Breast epithelium (tissue), 4 donors: ENCODE results near the gene EXOSC6. TPM values are rescaled to one million over a fixed set of nuclear protein-coding genes. Genes with fewer than 3 reads are reported as not detected.
A peak's percentile ranks its signal among the peaks of the same experiment; 100 is the strongest.
"Not testable (repeated sequence)": the region's sequence is repeated elsewhere in the genome, so short reads cannot be mapped to it uniquely, and the experiment has no call there.

Experiments
- DNase-seq, 2 donors: peaks; one replicate each; pipeline ENCODE4 v3.0.0-alpha.2; 2019; ENCODE audit warnings: low spot score in 2 of 2
- H3K27ac ChIP-seq, 2 donors: fragments of 200-600 bp; sonication (generic) in 1 of 2; one replicate each; pipeline ENCODE4 v1.5.1; 2016 to 2019; ENCODE audit warnings: mild to moderate bottlenecking in 1 of 2
- H3K27me3 ChIP-seq, 2 donors: fragments of 200-600 bp; sonication (generic) in 1 of 2; one replicate each; pipeline versions ENCODE4 v1.5.1 to v1.6.0; 2017 to 2019; ENCODE audit warnings: control low read depth in 1 of 2, mild to moderate bottlenecking in 1 of 2
- H3K36me3 ChIP-seq: fragments of 200-600 bp; one replicate; pipeline ENCODE4 v1.5.1; 2019
- H3K4me1 ChIP-seq, 2 donors: fragments of 200-600 bp; sonication (generic); one replicate each; pipeline ENCODE4 v1.5.1; 2016 to 2019; ENCODE audit warnings: control low read depth in 1 of 2
- H3K4me3 ChIP-seq, 3 donors: fragments of 200-600 bp; sonication (generic); 1 replicate in 2 of 3; 2 replicates in 1 of 3; pipeline ENCODE4 v1.5.1; 2016 to 2019; ENCODE audit warnings: mild to moderate bottlenecking in 3 of 3, moderate library complexity in 2 of 3
- H3K9me3 ChIP-seq, 2 donors: fragments of 200-600 bp; sonication (generic) in 1 of 2; one replicate each; pipeline ENCODE4 v1.5.1; 2016 to 2019; ENCODE audit warnings: control low read depth in 1 of 2
- POLR2A ChIP-seq: fragments of 450-650 bp; IDR thresholded peaks from one replicate; pipeline ENCODE4 v1.6.1; 2016; ENCODE audit warnings: antibody characterized with exemption, mild to moderate bottlenecking, moderate library complexity
- POLR2AphosphoS5 ChIP-seq, 3 donors: sonication (generic); formaldehyde crosslinking; IDR thresholded peaks; one replicate each; pipeline ENCODE4 v1.6.1; 2017; ENCODE audit warnings: antibody characterized with exemption in 3 of 3
- intact Hi-C: fragments of 100-400 bp; cut with DNase I; formaldehyde crosslinking; loops from one replicate; pipeline ENCODE4 v1.15.1; 2023; ENCODE audit warnings: low total_unique reads
- total RNA-seq, 3 donors: library from RNA; depleted of rRNA; stranded (reverse); fragments of >200 nt; gene quantifications; one replicate each; pipeline ENCODE4 v1.1.0, GENCODE V29; 2016
- TF ChIP-seq, protein P1 (sequence below), 3 donors: fragments of 450-650 bp; IDR thresholded peaks; one replicate each; pipeline ENCODE4 v1.5.1; 2016 to 2017; ENCODE audit warnings: antibody characterized with exemption in 3 of 3, mild to moderate bottlenecking in 3 of 3, moderate library complexity in 3 of 3

EXOSC6 gene
- total RNA-seq, 3 donors from 2014 or later: 19.7 to 23.2 (median 19.8) TPM

DNA sequence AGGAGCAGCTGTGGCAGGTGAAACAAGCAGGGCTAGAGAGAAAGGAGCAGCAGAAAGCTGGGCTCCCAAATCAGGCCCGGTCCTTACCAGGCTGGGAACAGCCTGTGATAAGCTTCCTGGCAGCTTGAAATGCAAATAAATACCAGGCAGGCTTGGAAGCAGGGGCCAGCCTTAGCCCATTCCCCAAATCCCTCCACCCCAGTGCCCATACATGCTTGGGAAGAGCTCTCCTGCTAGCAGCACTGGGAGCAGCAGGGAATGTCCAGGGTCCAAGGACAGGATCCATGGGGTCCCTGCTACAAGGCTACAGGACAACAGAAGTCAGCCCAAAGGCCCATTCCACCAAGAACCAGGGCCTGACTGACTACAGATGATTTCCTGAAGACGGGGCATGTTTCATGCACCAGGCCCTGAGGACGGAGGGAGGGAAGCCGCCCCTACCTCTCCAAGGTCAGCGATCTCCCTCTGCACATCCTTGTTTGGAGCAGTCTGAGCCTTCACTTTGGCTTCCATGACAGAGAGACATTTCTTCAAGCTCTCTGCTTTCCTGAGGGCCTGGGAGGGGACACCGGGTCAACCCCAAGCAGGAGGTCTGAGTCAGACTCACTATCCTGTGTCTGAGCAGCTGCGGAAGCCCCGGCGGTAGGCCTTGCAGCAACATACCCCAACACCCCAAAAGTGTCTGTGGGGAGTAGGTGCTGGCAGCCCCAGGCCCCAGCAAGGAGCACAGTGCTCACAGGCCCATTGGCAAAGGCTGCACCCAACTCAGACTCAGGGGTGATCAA, 2.6 kb upstream of the EXOSC6 start:
- H3K36me3 ChIP-seq: peaks cover 15% of the 10 kb centered on the region
- no peak for DNase-seq
- intact Hi-C loops: no loop called here
- no peaks in the 10 kb centered on the region for H3K9me3 ChIP-seq
- TF ChIP-seq POLR2A (no peak), POLR2AphosphoS5 (IDR thresholded peaks at IDR 0.05) (no peak)
- TF ChIP-seq, protein P1, sequence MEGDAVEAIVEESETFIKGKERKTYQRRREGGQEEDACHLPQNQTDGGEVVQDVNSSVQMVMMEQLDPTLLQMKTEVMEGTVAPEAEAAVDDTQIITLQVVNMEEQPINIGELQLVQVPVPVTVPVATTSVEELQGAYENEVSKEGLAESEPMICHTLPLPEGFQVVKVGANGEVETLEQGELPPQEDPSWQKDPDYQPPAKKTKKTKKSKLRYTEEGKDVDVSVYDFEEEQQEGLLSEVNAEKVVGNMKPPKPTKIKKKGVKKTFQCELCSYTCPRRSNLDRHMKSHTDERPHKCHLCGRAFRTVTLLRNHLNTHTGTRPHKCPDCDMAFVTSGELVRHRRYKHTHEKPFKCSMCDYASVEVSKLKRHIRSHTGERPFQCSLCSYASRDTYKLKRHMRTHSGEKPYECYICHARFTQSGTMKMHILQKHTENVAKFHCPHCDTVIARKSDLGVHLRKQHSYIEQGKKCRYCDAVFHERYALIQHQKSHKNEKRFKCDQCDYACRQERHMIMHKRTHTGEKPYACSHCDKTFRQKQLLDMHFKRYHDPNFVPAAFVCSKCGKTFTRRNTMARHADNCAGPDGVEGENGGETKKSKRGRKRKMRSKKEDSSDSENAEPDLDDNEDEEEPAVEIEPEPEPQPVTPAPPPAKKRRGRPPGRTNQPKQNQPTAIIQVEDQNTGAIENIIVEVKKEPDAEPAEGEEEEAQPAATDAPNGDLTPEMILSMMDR (IDR thresholded peaks at IDR 0.05): no peak
- no peak overlapping the region for H3K27ac ChIP-seq
- no peaks in the 10 kb centered on the region for H3K27me3 ChIP-seq
- H3K4me3 ChIP-seq: no peak overlapping the region
- peaks cover 0 to 5% of the 10 kb centered on the region in 2 donors for H3K4me1 ChIP-seq

DNA sequence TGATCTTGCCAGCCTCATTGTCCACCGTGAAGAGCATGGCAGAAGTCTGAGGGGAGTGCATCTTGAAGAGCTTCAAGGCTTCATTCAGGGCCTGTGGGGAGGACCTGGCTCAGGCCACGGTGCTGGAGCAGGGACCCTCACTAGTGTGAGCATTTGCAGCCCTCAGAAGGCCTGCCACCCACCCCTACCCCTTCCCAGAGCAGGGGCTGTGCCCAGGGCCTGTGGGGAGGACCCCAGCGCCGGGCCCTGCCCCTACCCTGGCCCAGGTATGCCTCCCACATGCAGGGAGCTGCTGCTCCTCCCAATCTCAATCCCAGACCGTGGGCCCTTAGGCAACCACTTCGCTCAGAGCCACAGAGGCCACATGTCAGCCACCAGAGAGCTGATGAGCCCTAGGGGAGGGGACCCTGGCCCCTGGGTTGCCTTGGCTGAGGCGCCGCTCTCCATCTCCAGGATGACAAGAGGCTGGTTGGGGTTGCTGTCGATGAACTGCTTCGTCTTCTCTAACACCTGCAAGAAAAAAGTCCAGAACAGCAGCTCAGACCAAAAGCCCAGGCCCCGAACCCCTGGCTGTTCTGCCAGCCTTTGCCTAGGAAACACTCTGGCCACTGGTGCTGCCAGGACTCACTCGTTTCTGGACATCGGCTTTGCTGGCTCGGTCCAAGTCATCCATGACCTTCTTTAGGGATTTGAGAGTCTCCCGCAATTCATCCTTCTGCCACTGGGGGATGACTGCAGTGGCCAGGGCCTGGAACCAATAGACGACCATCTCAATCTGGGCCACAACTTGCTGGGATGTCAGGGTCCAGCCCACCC, 1.8 kb upstream of the EXOSC6 start:
- no peak overlapping the region for H3K4me3 ChIP-seq
- no peak for TF ChIP-seq POLR2A
- TF ChIP-seq, protein P1 (IDR thresholded peaks at IDR 0.05): peak; percentile 33 to 37 (median 36)
- H3K36me3 ChIP-seq: peaks cover 15% of the 10 kb centered on the region
- no peak overlapping the region for H3K27ac ChIP-seq
- H3K4me1 ChIP-seq: peaks cover 0 to 5% of the 10 kb centered on the region in 2 donors
- H3K27me3 ChIP-seq: no peaks in the 10 kb centered on the region
- intact Hi-C loops: no loop called here
- no peaks in the 10 kb centered on the region for H3K9me3 ChIP-seq
- DNase-seq: no peak

DNA sequence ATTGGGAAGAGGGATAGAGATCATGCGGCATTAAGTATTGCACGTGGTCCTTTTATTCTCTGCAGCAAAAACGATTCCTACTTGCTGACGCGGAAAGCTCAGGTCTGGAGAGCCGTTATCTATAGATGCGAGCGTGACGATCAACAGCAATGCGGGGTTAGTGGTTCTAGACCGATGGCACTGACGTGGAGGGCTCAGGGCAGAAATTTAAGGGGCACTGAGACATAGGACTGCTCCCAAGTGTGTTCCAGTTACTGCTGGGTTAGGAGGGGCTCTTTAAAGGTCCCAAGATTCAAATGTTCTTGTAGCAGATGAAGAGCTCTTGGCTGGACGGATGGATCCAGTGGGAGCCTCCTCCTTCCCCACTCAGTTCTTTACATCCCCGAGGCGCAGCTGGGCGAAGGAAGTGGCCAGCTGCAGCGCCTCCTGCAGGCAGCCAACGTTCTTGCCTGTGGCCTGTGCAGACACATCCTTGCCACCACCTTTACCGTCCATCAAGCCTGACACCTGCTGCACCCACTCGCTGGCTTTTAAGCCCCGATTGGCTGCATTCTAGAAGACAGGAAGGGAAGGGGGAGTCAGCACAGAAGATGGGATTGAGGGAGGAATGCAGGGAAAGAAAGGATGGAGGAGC, 732 bp upstream of the EXOSC6 start:
- H3K4me1 ChIP-seq: peaks cover 0 to 5% of the 10 kb centered on the region in 2 donors
- no peak overlapping the region for H3K27ac ChIP-seq
- no peak overlapping the region for H3K4me3 ChIP-seq
- no peaks in the 10 kb centered on the region for H3K9me3 ChIP-seq
- intact Hi-C loops: no loop called here
- H3K27me3 ChIP-seq: no peaks in the 10 kb centered on the region
- peaks cover 15% of the 10 kb centered on the region for H3K36me3 ChIP-seq
- TF ChIP-seq POLR2AphosphoS5 (IDR thresholded peaks at IDR 0.05) (no peak), POLR2A (no peak)
- TF ChIP-seq, protein P1 (IDR thresholded peaks at IDR 0.05): no peak
- no peak for DNase-seq

DNA sequence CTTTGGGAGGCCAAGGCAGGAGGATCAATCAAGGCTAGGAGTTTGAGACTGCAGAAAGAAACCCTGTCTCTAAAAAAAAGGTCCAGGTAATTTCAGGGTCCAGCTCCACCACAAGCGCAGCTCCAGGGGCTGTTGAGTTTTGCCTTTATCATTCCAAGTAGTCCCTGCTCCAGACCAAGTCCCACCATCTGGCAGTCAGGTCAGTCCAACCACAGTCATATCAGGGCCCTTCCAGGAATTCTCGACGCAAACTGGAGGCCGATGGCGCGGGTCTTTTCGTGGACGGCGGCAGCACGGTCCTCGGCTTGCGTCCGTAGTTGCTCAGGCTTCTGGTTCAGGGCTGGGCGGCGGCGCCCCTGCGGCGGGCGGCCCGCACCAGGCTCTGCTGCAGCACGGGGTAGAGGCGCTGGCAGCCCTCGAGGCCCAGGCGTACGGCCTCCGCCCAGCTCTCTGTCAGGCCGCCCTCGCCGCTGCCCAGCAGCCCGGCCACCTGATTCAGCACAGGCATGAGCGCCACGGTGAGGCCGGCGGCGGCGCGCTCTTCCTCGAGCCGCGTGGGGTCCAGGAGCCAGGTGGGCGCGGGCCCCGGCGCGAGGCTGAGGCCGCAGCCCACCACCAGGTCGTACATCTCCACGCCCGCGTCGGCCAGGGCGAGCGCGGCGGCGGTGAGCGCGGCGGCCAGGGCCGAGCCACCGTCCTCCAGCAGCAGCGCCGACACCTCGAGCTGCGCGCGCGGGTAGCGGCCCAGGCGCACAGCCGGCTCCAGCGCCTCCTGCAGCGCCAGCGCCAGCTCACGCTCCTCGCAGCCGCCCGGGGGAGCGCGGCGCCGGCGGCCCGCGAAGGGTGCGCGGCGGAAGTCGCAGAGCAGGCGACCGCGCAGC, 752 bp downstream of the EXOSC6 start:
- peaks cover 15% of the 10 kb centered on the region for H3K36me3 ChIP-seq
- TF ChIP-seq, protein P1 (IDR thresholded peaks at IDR 0.05): no peak
- TF ChIP-seq POLR2AphosphoS5 (IDR thresholded peaks at IDR 0.05): no peak
- no peak for TF ChIP-seq POLR2A
- H3K27ac ChIP-seq: peak overlapping the region; percentile 71 to 90
- no peaks in the 10 kb centered on the region for H3K9me3 ChIP-seq
- intact Hi-C loops: no loop called here
- no peaks in the 10 kb centered on the region for H3K27me3 ChIP-seq
- DNase-seq: no peak
- H3K4me1 ChIP-seq: peaks cover 0 to 5% of the 10 kb centered on the region in 2 donors
- H3K4me3 ChIP-seq: peak overlapping the region; percentile 75 to 96 (median 82)

DNA sequence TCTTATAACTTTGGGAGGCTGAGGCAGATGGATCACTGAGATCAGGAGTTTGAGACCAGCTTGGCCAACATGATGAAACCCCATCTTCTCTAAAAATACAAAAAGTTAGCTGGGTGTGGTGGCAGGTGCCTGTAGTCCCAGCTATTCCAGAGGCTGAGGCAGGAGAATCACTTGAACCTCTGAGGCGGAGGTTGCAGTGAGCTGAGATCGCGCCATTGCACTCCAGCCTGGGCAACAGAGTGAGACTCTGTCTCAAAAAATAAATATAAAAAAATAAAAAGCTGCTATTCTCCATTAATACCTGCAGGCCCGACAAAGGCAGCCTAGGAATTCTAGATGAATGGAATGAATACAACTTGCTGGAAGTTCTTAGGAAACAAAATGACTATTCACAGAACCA, 2.0 kb downstream of the EXOSC6 start:
- H3K36me3 ChIP-seq: peaks cover 13% of the 10 kb centered on the region
- H3K27ac ChIP-seq, H3K4me1 ChIP-seq, H3K9me3 ChIP-seq, H3K4me3 ChIP-seq, H3K27me3 ChIP-seq, DNase-seq, intact Hi-C loops: not testable (repeated sequence)

DNA sequence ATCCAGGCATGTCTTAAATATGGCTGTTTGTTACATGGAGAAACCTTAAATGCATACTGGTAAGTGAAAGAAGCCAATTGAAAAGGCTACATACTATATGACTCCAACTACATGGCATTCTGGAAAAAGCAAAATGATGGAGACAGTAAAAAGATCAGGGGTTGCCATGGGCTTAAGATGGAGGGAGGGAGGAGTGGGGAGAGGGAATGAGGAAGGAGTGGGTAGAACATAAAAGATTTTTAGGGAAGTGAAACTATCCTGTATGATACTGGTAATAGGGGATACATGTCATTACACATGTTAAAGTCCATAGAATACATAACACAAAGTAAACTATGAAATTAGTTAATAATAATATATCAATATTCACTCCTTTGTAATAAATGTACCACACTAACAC, 13.0 kb downstream of the EXOSC6 start:
- DNase-seq, H3K4me3 ChIP-seq, H3K36me3 ChIP-seq: not testable (repeated sequence)

DNA sequence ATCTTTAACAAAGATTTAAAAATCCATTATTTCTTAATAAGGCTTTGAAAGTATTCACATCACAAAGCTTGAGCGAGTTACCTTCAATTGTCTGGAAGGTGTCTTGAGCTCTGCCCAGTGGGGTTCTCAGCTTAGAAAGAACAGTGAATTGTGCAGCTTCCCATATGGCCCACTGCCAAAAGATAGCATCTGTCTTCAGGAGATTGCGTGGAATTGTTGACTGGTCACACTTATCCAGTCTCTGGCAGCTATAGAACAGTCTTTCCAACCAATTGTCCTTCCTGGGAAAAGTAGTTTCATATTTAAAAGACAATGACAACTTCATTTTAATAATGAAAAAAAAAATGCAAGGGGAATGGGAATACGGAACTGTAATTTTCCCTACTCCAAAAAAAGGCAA, 19.9 kb downstream of the EXOSC6 start:
- H3K4me3 ChIP-seq, DNase-seq, intact Hi-C loops: not testable (repeated sequence)

More for the DNA sequence above, 13.0 kb downstream of the EXOSC6 start:
- H3K27me3 ChIP-seq, H3K9me3 ChIP-seq, intact Hi-C loops, H3K27ac ChIP-seq, H3K4me1 ChIP-seq: not testable (repeated sequence)

More for the DNA sequence above, 19.9 kb downstream of the EXOSC6 start:
- H3K27ac ChIP-seq, H3K4me1 ChIP-seq, H3K36me3 ChIP-seq, H3K27me3 ChIP-seq, H3K9me3 ChIP-seq: not testable (repeated sequence)
